OCI-LY7 (cell line): ENCODE data around the gene PTPN12. TPM values are rescaled to one million over a fixed set of nuclear protein-coding genes. Genes with fewer than 3 reads are reported as not detected.
A peak's percentile ranks its signal among the peaks of the same experiment; 100 is the strongest.
"Not testable (repeated sequence)": the region's sequence is repeated elsewhere in the genome, so short reads cannot be mapped to it uniquely, and the experiment has no call there.

Experiments used
- BruUV-seq: library from RNA; stranded (reverse); fragments of 400-500 nt; replicated peaks from 2 replicates; lab custom pipeline; 2021; lab: Mats Ljungman, UMichigan
- CTCF ChIA-PET: fragments of 300-600 bp; sonication (Branson Sonifier 250); formaldehyde crosslinking; loops from one replicate; lab custom pipeline; 2022; ENCODE audit warnings: antibody characterized with exemption; ENCODE audit not compliant: unreplicated experiment; lab: Charles Lee
- POLR2A ChIA-PET: fragments of 300-600 bp; sonication (Branson Sonifier 250); formaldehyde crosslinking; loops from one replicate; lab custom pipeline; 2022; ENCODE audit warnings: antibody characterized with exemption; lab: Charles Lee
- DNase-seq: peaks from one replicate; pipeline ENCODE4 v3.0.0-alpha.2; 2015; ENCODE audit warnings: low spot score
- H2AFZ ChIP-seq: fragments of 200-600 bp; sonication (generic), shearing (Covaris generic); 2 replicates; pipeline ENCODE4 v1.6.1; 2014; ENCODE audit warnings: mild to moderate bottlenecking, antibody characterized with exemption, low read length, moderate library complexity
- H3K27ac ChIP-seq: fragments of 200-600 bp; sonication (generic); 2 replicates; pipeline ENCODE4 v1.5.1; 2014; ENCODE audit warnings: mixed run types, low read depth, mild to moderate bottlenecking, moderate library complexity, low read length, inconsistent platforms; ENCODE audit not compliant: poor library complexity, severe bottlenecking
- H3K36me3 ChIP-seq: fragments of 200-600 bp; sonication (generic); 2 replicates; pipeline ENCODE4 v1.6.1; 2014; ENCODE audit warnings: mild to moderate bottlenecking, antibody characterized with exemption, low read length, moderate library complexity, mixed read lengths; ENCODE audit not compliant: insufficient read depth
- H3K4me1 ChIP-seq: fragments of 200-600 bp; sonication (generic); 2 replicates; pipeline ENCODE4 v1.5.1; 2014; ENCODE audit warnings: mild to moderate bottlenecking, low read length; ENCODE audit not compliant: insufficient read depth, poor library complexity, severe bottlenecking
- H3K4me2 ChIP-seq: fragments of 200-600 bp; sonication (generic); 2 replicates; pipeline ENCODE4 v1.6.1; 2014; ENCODE audit warnings: mild to moderate bottlenecking, low read length
- H3K4me3 ChIP-seq: fragments of 200-600 bp; sonication (generic); 2 replicates; pipeline ENCODE4 v1.5.1; 2014; ENCODE audit warnings: mild to moderate bottlenecking, low read depth, low read length; ENCODE audit not compliant: poor library complexity, severe bottlenecking
- H3K79me2 ChIP-seq: fragments of 200-600 bp; sonication (generic); 2 replicates; pipeline ENCODE4 v1.6.1; 2016; ENCODE audit warnings: low read depth, mild to moderate bottlenecking, low read length, moderate library complexity, mixed read lengths; ENCODE audit not compliant: insufficient read depth
- H3K9me2 ChIP-seq: fragments of 200-600 bp; sonication (generic); 2 replicates; pipeline ENCODE4 v1.6.1; 2016; ENCODE audit warnings: mild to moderate bottlenecking, low read length, mixed read lengths; ENCODE audit not compliant: insufficient read depth
- H3K9me3 ChIP-seq: fragments of 200-600 bp; sonication (generic); 2 replicates; pipeline ENCODE4 v1.6.1; 2014; ENCODE audit warnings: mild to moderate bottlenecking, mixed run types, low read length, mixed read lengths
- H4K20me1 ChIP-seq: fragments of 200-600 bp; sonication (generic); 2 replicates; pipeline ENCODE4 v1.6.1; 2014; ENCODE audit warnings: mild to moderate bottlenecking, antibody characterized with exemption, low read length, moderate library complexity, mixed read lengths; ENCODE audit not compliant: insufficient read depth
- CTCF ChIP-seq: fragments of 200-600 bp; sonication (generic); conservative IDR thresholded peaks from 2 replicates; pipeline ENCODE4 v1.5.1; 2014; ENCODE audit warnings: mild to moderate bottlenecking, antibody characterized with exemption, low read length, moderate library complexity, mixed read lengths
- EZH2phosphoT487 ChIP-seq: fragments of 200-600 bp; sonication (generic); IDR thresholded peaks from 2 replicates; pipeline ENCODE4 v1.6.1; 2018; ENCODE audit warnings: low read depth, borderline replicate concordance, mild to moderate bottlenecking, mixed run types, antibody characterized with exemption, low read length, moderate library complexity, mixed read lengths
- intact Hi-C: fragments of 100-400 bp; cut with micrococcal nuclease; formaldehyde crosslinking; loops from one replicate; pipeline ENCODE4 v1.10.0; 2022; ENCODE audit not compliant: unreplicated experiment
- total RNA-seq, 2 experiments: library from RNA; depleted of rRNA in 1 of 2; stranded (reverse); fragments of >200 nt in 1 of 2; shearing (Covaris generic) in 1 of 2; gene quantifications; 2 replicates each; pipeline ENCODE4 v1.2.3, GENCODE V29; 2014 to 2022

Gene PTPN12
- total RNA-seq, 2 experiments from 2014 or later, result 2.7 to 19.1 TPM

GRCh38 chr7:77531038-77531437 lies 6.1 kb upstream of the PTPN12 start:
- H3K79me2 ChIP-seq, result no peaks in the 10 kb centered on the region
- POLR2A ChIA-PET, result interaction anchor here (0.7 to 1.3 kb wide), 2 partner anchors 117 to 349 kb away, joined by 3 to 6 read pairs; no protein-coding TSS in a partner anchor
- TF ChIP-seq CTCF (no peak), EZH2phosphoT487 (no peak)
- peak overlapping the region; percentile 52; the same call in 1 of the 2 replicates for H2AFZ ChIP-seq
- peak overlapping the region; percentile 53 for H3K4me2 ChIP-seq
- intact Hi-C loops, result no loop called here
- no peak overlapping the region for H3K4me3 ChIP-seq
- no peak overlapping the region for H3K27ac ChIP-seq
- CTCF ChIA-PET, result no interaction called here
- H3K9me2 ChIP-seq, result no peaks in the 10 kb centered on the region
- no peaks in the 10 kb centered on the region for H3K9me3 ChIP-seq
- no peaks in the 10 kb centered on the region for H4K20me1 ChIP-seq
- H3K4me1 ChIP-seq, result peaks cover 34% of the 10 kb centered on the region
- no TSS peak for BruUV-seq
- peak; percentile 47 for DNase-seq
- H3K36me3 ChIP-seq, result no peaks in the 10 kb centered on the region

- no peaks in the 10 kb centered on the region for H4K20me1 ChIP-seq
- intact Hi-C loops, result no loop called here
- no peaks in the 10 kb centered on the region for H3K9me3 ChIP-seq
- no peak overlapping the region for H3K27ac ChIP-seq
- no peak overlapping the region for H2AFZ ChIP-seq
- DNase-seq, result no peak
- no peak for TF ChIP-seq CTCF
- TF ChIP-seq EZH2phosphoT487, result no peak
- H3K4me1 ChIP-seq, result peaks cover 34% of the 10 kb centered on the region
- POLR2A ChIA-PET, result no interaction called here
- CTCF ChIA-PET, result no interaction called here
- H3K4me3 ChIP-seq, result no peak overlapping the region
- no peak overlapping the region for H3K4me2 ChIP-seq
- no TSS peak for BruUV-seq
- no peaks in the 10 kb centered on the region for H3K79me2 ChIP-seq
- H3K36me3 ChIP-seq, result no peaks in the 10 kb centered on the region
- no peaks in the 10 kb centered on the region for H3K9me2 ChIP-seq
Measured at GRCh38 chr7:77532247-77532646, 4.8 kb upstream of the PTPN12 start.

GRCh38 chr7:77532732-77533131 lies 4.4 kb upstream of the PTPN12 start:
- H2AFZ ChIP-seq, CTCF ChIA-PET, POLR2A ChIA-PET, BruUV-seq, intact Hi-C loops, H3K9me2 ChIP-seq, H3K27ac ChIP-seq, H3K36me3 ChIP-seq, DNase-seq, H3K4me2 ChIP-seq, H3K9me3 ChIP-seq, H3K79me2 ChIP-seq, H3K4me3 ChIP-seq, H4K20me1 ChIP-seq: not testable (repeated sequence)
- H3K4me1 ChIP-seq, result peaks cover 34% of the 10 kb centered on the region

GRCh38 chr7:77534046-77534445 lies 3.0 kb upstream of the PTPN12 start:
- peaks cover 34% of the 10 kb centered on the region for H3K4me1 ChIP-seq
- H3K9me3 ChIP-seq, intact Hi-C loops, H4K20me1 ChIP-seq, POLR2A ChIA-PET, H3K4me3 ChIP-seq, H3K9me2 ChIP-seq, CTCF ChIA-PET, BruUV-seq, H3K36me3 ChIP-seq, DNase-seq, H2AFZ ChIP-seq, H3K4me2 ChIP-seq, H3K79me2 ChIP-seq, H3K27ac ChIP-seq: not testable (repeated sequence)
